PC-3 (cell line): ENCODE measurements around the gene RBBP8.

Experiments
- CTCF ChIP-seq: fragments of 300-600 bp; sonication (generic); conservative IDR thresholded peaks from 2 replicates; pipeline ENCODE4 v1.5.1; 2017; ENCODE audit warnings: antibody characterized with exemption, low read depth, mild to moderate bottlenecking, low read length
- EZH2 ChIP-seq: fragments of 300-600 bp; sonication (generic); IDR thresholded peaks from one replicate; pipeline ENCODE4 v1.6.1; 2017; ENCODE audit warnings: antibody characterized with exemption, mild to moderate bottlenecking, low read length; ENCODE audit not compliant: unreplicated experiment
- EZH2phosphoT487 ChIP-seq: fragments of 300-600 bp; sonication (generic); IDR thresholded peaks from 2 replicates; pipeline ENCODE4 v1.6.1; 2018; ENCODE audit warnings: mild to moderate bottlenecking, antibody characterized with exemption, low read length, borderline replicate concordance

GRCh38 chr18:22987547-22988189, 54.5 kb downstream of the RBBP8 start:
- TF ChIP-seq CTCF = no peak
- TF ChIP-seq EZH2 = no peak
- no peak for TF ChIP-seq EZH2phosphoT487
